Gastroesophageal sphincter (tissue), 3 donors: ENCODE data around the gene B9D2.
A peak's percentile ranks its signal among the peaks of the same experiment; 100 is the strongest.

Experiments used
- POLR2A ChIP-seq, 2 donors: fragments of 450-650 bp; IDR thresholded peaks; one replicate each; pipeline ENCODE4 v1.6.1; 2017; ENCODE audit warnings: antibody characterized with exemption in 2 of 2, mild to moderate bottlenecking in 2 of 2, moderate library complexity in 1 of 2
- TF ChIP-seq, protein P1 (sequence below), 4 experiments: fragments of 200-600 bp in 2 of 4; fragments of 450-650 bp in 2 of 4; sonication (generic) in 1 of 4; IDR thresholded peaks; one replicate each; pipeline ENCODE4 v1.5.1; 2017 to 2019; ENCODE audit warnings: antibody characterized with exemption in 4 of 4, mild to moderate bottlenecking in 2 of 4, moderate library complexity in 2 of 4

DNA sequence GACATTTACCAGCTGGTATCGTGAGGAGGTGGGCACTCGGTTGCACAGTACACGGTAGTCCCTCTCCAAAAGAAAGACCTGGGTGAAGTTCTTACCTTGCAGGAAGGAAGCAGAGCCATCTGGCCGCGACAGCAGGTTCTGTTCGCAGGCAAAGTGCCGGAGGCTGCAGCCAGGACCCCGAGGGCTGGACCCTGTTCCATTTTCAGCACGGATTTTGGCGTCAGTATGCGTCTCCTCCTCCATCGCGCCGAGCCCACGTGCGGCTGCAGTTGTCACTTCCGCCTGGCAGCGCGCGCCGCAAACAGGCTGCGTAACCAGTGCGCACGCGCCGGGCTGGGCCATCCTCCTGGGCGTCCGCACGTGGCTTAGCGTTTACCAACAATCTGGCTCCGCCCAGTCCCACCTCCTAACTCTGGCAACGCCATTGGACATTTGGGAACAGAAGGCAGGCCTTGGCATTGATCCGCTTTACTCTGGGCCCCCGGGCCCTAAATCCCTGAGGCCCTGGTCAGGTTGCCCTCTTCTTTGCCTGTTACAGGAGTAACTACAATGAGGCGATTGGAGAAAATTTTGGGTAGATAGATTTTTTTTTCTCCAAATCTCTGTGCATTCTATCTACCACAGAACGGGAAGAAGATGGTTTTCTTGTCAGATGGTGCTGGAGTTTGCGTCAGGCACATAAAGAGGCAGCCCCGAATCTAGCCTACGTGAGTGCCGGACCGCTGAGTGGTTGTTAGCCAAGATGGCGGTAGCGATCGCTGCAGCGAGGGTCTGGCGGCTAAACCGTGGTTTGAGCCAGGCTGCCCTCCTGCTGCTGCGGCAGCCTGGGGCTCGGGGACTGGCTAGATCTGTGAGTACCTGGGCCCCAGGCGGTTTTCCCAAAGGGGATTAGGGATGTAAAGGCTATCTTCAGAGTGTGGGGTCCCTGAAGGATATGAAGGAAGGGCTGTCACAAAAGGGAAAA, 33.4 kb upstream of the B9D2 start, which contains the start of the genes BCKDHA and EXOSC5:
- peak; percentile 36 to 62 for TF ChIP-seq POLR2A (IDR thresholded peaks at IDR 0.05)
- TF ChIP-seq, protein P1, sequence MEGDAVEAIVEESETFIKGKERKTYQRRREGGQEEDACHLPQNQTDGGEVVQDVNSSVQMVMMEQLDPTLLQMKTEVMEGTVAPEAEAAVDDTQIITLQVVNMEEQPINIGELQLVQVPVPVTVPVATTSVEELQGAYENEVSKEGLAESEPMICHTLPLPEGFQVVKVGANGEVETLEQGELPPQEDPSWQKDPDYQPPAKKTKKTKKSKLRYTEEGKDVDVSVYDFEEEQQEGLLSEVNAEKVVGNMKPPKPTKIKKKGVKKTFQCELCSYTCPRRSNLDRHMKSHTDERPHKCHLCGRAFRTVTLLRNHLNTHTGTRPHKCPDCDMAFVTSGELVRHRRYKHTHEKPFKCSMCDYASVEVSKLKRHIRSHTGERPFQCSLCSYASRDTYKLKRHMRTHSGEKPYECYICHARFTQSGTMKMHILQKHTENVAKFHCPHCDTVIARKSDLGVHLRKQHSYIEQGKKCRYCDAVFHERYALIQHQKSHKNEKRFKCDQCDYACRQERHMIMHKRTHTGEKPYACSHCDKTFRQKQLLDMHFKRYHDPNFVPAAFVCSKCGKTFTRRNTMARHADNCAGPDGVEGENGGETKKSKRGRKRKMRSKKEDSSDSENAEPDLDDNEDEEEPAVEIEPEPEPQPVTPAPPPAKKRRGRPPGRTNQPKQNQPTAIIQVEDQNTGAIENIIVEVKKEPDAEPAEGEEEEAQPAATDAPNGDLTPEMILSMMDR (IDR thresholded peaks at IDR 0.05): peak in 2 of 4 experiments; percentile 13 to 21
